ENCODE data around the gene ATP2A2.

DNA sequence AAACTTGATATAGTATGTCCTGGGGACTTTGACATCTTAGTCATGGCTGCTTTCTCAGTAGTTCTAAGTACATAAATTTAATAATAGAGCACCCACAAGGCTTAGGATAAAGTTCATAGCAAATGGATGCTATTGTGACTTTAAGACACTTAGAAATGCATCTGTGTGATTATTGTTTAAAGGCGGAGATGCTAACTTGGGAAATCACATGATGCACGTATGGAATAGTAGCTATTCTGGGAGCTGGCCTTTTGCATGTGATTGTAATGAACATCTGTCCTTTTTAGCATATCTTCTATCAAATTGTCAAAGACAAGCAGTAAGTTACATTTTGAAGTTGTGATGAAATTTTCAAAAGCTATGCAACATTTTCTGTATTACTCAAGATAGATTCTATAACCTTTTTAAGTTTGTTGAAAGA, 46.7 kb upstream of the ATP2A2 start:
- TF ChIP-seq, protein P1, sequence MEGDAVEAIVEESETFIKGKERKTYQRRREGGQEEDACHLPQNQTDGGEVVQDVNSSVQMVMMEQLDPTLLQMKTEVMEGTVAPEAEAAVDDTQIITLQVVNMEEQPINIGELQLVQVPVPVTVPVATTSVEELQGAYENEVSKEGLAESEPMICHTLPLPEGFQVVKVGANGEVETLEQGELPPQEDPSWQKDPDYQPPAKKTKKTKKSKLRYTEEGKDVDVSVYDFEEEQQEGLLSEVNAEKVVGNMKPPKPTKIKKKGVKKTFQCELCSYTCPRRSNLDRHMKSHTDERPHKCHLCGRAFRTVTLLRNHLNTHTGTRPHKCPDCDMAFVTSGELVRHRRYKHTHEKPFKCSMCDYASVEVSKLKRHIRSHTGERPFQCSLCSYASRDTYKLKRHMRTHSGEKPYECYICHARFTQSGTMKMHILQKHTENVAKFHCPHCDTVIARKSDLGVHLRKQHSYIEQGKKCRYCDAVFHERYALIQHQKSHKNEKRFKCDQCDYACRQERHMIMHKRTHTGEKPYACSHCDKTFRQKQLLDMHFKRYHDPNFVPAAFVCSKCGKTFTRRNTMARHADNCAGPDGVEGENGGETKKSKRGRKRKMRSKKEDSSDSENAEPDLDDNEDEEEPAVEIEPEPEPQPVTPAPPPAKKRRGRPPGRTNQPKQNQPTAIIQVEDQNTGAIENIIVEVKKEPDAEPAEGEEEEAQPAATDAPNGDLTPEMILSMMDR (IDR thresholded peaks at IDR 0.05) = no peak
- TF ChIP-seq POLR2A (IDR thresholded peaks at IDR 0.05) = no peak
